GM12874 (cell line): ENCODE results near the gene USP27X.

Experiments
- TF ChIP-seq, protein P1 (sequence below): IDR thresholded peaks from 2 replicates; pipeline ENCODE4 v1.5.1; 2011; ENCODE audit warnings: low read depth, mild to moderate bottlenecking, control low read depth, low read length, moderate library complexity; ENCODE audit not compliant: insufficient read depth

Gene USP27X

DNA sequence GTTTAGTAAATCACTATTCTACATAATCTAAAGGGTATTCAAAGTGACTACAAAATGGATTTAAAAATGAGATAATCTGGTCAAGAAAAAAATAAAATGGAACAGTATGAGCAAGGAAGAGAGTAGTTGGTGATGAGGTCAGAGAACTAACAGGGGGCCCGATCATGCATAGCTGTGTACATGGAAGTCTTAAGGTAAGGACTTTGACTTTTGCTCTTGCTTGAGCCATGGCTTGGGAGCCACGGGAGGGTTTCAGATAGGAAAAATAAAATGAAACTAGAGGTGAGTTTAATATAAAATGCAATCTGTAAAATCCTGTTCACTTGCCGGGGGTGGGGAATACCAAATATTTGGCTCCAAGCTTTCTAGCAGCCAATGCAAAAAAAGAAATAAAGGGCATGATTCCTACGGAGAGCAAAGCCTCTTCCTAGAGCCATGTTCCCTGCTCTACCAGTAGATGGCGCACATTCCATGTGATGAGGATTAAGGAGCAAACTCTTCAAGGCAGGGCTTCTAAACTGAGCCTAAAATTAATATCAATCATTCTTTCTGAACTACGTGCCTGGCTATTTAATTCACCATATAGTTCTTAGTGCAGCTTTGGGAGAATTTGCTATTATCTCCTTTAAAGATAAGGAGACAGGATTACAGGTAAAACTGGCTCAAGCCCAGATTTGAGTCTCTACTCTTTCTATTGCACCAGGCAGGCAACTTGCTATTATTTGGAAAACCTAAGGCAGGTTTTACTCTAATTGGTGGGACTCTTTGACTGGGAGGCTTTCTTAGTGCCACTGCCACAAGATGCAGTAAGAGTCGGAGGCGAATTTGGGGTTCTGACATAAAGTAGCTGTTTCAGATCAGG, 36.3 kb downstream of the USP27X start:
- TF ChIP-seq, protein P1, sequence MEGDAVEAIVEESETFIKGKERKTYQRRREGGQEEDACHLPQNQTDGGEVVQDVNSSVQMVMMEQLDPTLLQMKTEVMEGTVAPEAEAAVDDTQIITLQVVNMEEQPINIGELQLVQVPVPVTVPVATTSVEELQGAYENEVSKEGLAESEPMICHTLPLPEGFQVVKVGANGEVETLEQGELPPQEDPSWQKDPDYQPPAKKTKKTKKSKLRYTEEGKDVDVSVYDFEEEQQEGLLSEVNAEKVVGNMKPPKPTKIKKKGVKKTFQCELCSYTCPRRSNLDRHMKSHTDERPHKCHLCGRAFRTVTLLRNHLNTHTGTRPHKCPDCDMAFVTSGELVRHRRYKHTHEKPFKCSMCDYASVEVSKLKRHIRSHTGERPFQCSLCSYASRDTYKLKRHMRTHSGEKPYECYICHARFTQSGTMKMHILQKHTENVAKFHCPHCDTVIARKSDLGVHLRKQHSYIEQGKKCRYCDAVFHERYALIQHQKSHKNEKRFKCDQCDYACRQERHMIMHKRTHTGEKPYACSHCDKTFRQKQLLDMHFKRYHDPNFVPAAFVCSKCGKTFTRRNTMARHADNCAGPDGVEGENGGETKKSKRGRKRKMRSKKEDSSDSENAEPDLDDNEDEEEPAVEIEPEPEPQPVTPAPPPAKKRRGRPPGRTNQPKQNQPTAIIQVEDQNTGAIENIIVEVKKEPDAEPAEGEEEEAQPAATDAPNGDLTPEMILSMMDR: peak; percentile 72

DNA sequence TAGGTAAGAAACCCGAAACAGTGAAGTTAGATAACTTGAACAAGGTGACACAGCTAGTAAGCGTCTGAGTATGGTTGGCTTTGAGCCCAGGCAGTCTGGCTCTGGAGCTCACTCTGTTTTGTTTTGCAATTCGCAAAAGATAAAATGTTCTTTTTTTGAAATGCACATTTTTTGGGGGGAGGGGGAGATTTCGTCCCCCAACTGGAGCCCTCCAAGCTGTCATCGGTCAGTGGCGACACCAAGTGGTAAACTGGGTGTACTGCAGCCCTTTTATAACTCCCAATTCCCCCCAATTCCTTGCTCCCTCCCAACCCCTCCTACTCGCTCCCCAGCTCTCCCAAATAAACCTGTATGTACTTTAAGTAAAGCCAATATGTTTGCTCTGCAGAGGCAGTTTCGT, 40.3 kb downstream of the USP27X start:
- TF ChIP-seq, protein P1: peak; percentile 75

DNA sequence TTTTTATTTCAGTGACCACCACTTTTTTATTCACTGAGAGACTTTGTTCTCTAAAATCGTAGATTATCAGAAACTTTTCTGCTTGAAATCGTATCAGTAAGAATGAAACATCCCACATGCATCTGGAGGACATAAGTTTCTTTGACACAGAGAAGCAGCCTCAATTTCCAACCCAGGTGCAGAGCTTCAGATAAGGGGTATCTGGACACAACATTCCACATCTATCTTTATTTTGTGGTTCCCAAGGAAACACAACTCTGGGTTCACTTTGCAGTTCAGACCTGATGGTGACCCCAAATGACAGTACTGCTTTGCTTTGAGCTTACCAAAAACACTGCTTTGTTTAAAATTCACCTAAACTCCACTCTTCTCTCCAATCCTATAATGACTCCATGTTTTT, 41.8 kb downstream of the USP27X start:
- TF ChIP-seq, protein P1: no peak

DNA sequence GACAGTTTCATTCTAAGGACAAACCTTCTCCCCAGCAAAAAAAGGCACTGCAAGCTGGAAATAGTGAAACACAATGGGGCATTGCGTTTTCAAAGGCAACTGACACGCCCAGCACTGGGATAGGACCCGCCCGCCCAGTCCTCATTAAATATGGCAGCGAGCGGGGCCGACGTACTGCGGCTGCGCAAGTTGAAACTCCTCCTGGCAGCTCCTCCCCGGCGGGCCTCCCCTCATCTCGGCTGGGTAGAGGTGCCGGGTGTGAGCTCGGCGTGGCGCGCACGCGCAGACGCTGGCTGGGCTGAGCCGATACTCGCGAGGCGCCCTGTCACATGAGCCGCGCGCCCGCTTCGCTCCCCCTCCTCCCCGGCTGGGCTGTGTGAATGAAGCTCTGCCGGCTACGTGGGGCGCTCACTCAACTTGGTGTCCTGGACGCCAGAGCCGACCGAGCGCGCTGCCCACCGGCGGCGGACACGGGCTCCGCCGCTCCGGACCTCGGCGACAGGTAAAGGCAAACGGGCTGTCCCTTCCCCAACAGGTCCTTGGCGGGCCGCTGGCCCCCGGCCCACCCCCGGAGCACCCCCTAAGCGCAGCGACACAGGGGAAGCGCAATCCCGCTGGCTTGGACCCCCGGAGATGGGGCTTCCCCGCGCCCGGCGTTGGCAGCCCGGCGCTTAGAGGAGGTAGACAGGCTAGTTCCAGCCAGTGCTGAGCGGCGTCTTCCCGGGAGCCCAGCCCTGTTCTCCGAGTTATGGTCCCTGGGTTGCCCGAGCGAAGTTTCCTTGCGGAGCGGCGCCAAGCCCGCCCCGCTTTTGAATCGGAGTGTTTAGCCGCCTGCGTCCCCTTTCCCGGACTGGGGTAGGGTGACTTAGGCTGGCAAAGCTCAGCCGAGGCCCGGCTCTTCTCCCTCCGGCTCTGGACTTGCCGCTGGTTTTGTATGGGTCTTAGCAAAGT, 43.3 kb downstream of the USP27X start, which contains the start of gene CLCN5:
TSS of gene CLCN5 (plus strand) at position 306 of the 951 bp plus-strand sequence. CDS start 2,703 bp downstream, outside the sequence.
- TF ChIP-seq, protein P1: no peak

DNA sequence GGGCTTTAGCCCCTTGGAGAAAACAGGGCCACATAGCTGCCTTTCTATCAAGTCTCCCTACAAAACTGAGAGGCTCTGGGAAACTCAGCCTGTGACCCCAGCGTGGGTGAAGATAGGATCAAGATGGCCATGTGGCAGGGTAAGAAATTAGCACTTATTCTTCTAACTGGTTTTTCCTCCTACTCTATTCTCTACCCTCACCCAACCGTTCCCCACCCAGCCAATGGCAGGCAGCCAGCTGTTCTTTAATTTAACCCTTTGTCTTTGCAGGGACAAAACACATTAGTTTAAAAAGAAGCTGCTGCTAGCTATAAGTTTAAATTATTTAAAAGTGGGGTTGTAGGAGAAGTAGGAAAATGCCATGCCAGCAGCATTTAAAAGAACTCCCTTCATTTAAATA, 45.9 kb downstream of the USP27X start:
- TF ChIP-seq, protein P1: no peak

DNA sequence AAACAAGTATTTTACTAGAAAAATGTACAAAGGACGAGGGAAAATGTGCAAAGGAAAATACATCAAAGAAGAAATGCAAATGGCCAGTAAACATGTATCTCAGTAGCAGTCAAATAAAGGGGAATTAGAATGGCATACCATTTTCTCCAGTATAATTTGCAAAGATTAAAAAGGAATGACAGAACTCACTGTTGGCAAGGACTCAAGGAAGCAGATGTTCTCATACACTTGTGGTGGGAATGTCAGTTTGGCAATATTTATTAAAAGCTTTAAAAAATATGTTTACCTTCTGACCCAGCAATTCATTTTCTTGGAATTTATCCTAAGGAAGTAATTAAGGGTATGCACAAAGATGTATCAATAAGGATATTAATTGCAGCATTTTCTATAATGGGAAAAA, 50.8 kb downstream of the USP27X start:
- TF ChIP-seq, protein P1: no peak
